Measurements from ENCODE around the gene JAKMIP3. TPM values are rescaled to one million over a fixed set of nuclear protein-coding genes. Genes with fewer than 3 reads are reported as not detected.

JAKMIP3 gene
- total RNA-seq, 1 experiment from 2014 or later = 2.8 TPM

DNA sequence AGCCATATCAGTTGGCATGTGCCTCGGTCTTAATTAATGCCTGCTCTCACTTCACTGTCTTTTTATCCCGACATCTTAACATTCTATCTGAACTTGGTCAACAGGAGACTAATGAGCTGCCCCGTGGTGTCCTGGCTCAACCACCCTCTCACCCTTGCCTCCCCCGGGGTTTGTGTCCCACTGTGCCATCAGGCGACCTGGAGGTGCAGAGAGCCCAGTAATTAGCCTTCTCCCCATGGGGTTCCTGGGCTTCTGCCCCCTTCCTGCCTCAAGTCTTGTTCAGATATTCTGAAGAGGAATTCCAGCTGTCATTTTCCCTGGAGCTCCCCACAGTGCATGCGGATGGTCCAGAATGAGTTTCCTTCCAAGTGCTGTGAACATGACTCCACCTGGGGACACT is 10.1 kb upstream of the JAKMIP3 start:
- ChIA-PET POLR2A (ENCODE audit: low non-redundant PET) (no interaction called here), CTCF (no interaction called here)
- no peaks in the 10 kb centered on the region for H3K4me1 ChIP-seq (ENCODE audit: insufficient read depth, low read length, poor library complexity, severe bottlenecking)
- no peak for TF ChIP-seq CTCF (conservative IDR thresholded peaks at IDR 0.05; ENCODE audit: low read depth, low read length)
- no TSS peak for BruUV-seq (replicated peaks)
- no peaks in the 10 kb centered on the region for H3K36me3 ChIP-seq (ENCODE audit: insufficient read depth, low read length, poor library complexity, severe bottlenecking)
- DNase-seq (ENCODE audit: low spot score) = no peak
- H3K9me3 ChIP-seq (ENCODE audit: low read depth, low read length, poor library complexity, severe bottlenecking) = peaks cover 19% of the 10 kb centered on the region
- H3K4me3 ChIP-seq (ENCODE audit: low read depth, low read length, poor library complexity, severe bottlenecking) = no peak overlapping the region
- intact Hi-C loops (cut with micrococcal nuclease; ENCODE audit: unreplicated experiment) = no loop called here
- H3K27ac ChIP-seq (ENCODE audit: low read depth, low read length, poor library complexity, severe bottlenecking) = no peak overlapping the region
- H3K27me3 ChIP-seq (replicated peaks; ENCODE audit: insufficient read depth, low read depth, low read length, poor library complexity) = no peaks in the 10 kb centered on the region

GRCh38 chr10:132056663-132057062 is 9.1 kb upstream of the JAKMIP3 start:
- H3K9me3 ChIP-seq (ENCODE audit: low read depth, low read length, poor library complexity, severe bottlenecking) = peaks cover 16% of the 10 kb centered on the region
- H3K27ac ChIP-seq (ENCODE audit: low read depth, low read length, poor library complexity, severe bottlenecking) = no peak overlapping the region
- intact Hi-C loops (cut with micrococcal nuclease; ENCODE audit: unreplicated experiment) = no loop called here
- H3K4me3 ChIP-seq (ENCODE audit: low read depth, low read length, poor library complexity, severe bottlenecking) = no peak overlapping the region
- H3K4me1 ChIP-seq (ENCODE audit: insufficient read depth, low read length, poor library complexity, severe bottlenecking) = no peaks in the 10 kb centered on the region
- no peak for DNase-seq (ENCODE audit: low spot score)
- POLR2A ChIA-PET (ENCODE audit: low non-redundant PET) = interaction anchor here (0.6 kb wide), 1 partner anchor 11 kb away, joined by 3 read pairs; no protein-coding TSS in a partner anchor
- no TSS peak for BruUV-seq (replicated peaks)
- CTCF ChIA-PET = no interaction called here
- H3K36me3 ChIP-seq (ENCODE audit: insufficient read depth, low read length, poor library complexity, severe bottlenecking) = no peaks in the 10 kb centered on the region
- H3K27me3 ChIP-seq (replicated peaks; ENCODE audit: insufficient read depth, low read depth, low read length, poor library complexity) = no peaks in the 10 kb centered on the region
- no peak for TF ChIP-seq EZH2 (IDR thresholded peaks at IDR 0.05; ENCODE audit: borderline replicate concordance, low read depth, low read length, poor library complexity, severe bottlenecking)
- TF ChIP-seq CTCF (conservative IDR thresholded peaks at IDR 0.05; ENCODE audit: low read depth, low read length) = no peak

DNA sequence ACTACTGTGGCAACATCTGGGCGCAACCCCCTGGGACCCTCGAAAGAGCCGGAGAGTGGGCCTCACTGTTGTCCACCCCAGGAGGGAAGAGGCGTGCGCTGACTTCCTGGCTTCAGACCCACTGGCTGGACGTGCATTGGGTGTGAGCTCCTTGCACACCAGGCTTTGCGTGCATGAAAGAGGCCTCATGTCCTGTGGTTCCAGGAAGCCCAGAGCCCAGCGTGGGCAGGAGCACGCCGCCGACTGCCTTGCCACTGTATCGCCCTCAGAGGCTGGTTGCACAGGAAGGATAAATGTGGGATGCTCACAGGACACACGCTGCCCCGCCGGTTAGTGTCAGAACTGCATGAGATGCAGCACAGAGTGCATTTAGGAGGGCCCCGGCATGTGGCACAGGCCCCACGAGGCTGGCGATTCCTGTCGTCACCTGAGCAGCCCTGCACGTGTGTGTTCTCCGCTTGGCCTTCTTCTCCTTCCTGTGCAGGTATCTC is 8.5 kb upstream of the JAKMIP3 start:
- intact Hi-C loops (cut with micrococcal nuclease; ENCODE audit: unreplicated experiment) = no loop called here
- no peak for TF ChIP-seq CTCF (conservative IDR thresholded peaks at IDR 0.05; ENCODE audit: low read depth, low read length)
- TF ChIP-seq EZH2 (IDR thresholded peaks at IDR 0.05; ENCODE audit: borderline replicate concordance, low read depth, low read length, poor library complexity, severe bottlenecking) = no peak
- no peak for DNase-seq (ENCODE audit: low spot score)

More for the DNA sequence above, 8.5 kb upstream of the JAKMIP3 start:
- no peak overlapping the region for H3K4me3 ChIP-seq (ENCODE audit: low read depth, low read length, poor library complexity, severe bottlenecking)
- no peaks in the 10 kb centered on the region for H3K36me3 ChIP-seq (ENCODE audit: insufficient read depth, low read length, poor library complexity, severe bottlenecking)
- no peaks in the 10 kb centered on the region for H3K27me3 ChIP-seq (replicated peaks; ENCODE audit: insufficient read depth, low read depth, low read length, poor library complexity)
- peaks cover 10% of the 10 kb centered on the region for H3K9me3 ChIP-seq (ENCODE audit: low read depth, low read length, poor library complexity, severe bottlenecking)
- ChIA-PET POLR2A (ENCODE audit: low non-redundant PET) (no interaction called here), CTCF (no interaction called here)
- H3K4me1 ChIP-seq (ENCODE audit: insufficient read depth, low read length, poor library complexity, severe bottlenecking) = no peaks in the 10 kb centered on the region
- no peak overlapping the region for H3K27ac ChIP-seq (ENCODE audit: low read depth, low read length, poor library complexity, severe bottlenecking)
- no TSS peak for BruUV-seq (replicated peaks)

Measured in A673 (cell line).